C4-2B (cell line): ENCODE measurements around the gene PDGFB.

Experiments
- H3K27ac ChIP-seq: fragments of 450-650 bp; 2 replicates; pipeline ENCODE4 v1.5.1; 2017
- ZFX ChIP-seq: fragments of 450-650 bp; IDR thresholded peaks from 2 replicates; pipeline ENCODE4 v1.6.1; 2017
- TF ChIP-seq, protein P1 (sequence below): fragments of 450-650 bp; conservative IDR thresholded peaks from 2 replicates; pipeline ENCODE4 v1.5.1; 2017; ENCODE audit warnings: mild to moderate bottlenecking

Gene PDGFB

DNA sequence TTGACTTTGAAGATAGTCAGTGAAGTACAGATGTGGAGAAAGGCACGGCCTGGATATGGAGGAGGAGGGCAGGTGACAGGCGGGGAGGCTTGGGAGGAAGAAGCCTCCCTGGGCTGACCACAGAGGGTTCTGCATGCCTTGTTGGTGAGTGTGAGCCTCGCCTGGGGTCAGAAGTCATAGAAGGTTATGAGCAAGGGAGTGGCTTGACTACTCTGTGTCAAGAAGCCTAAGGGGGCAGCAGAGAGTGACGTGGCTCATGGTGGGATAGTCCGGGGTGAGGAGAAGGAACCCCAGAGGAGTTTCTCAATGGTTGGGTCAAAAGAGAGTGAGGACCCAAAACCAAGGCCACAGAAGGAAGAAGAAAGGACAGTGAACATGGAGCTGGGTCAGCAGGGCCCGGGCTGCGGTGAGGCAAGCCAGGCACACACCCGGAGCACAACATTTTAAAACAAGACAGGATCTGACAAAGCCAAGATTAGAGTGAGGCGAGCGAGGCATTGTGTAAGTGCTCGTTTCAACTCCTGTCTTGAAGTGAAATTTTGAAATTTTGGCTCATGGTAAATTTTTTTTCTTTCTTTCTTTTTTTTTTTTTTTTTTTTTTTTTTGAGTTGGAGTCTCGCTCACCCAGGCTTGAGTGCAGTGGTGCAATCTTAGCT is 31.9 kb downstream of the PDGFB start:
- no peak overlapping the region for H3K27ac ChIP-seq
- TF ChIP-seq, protein P1, sequence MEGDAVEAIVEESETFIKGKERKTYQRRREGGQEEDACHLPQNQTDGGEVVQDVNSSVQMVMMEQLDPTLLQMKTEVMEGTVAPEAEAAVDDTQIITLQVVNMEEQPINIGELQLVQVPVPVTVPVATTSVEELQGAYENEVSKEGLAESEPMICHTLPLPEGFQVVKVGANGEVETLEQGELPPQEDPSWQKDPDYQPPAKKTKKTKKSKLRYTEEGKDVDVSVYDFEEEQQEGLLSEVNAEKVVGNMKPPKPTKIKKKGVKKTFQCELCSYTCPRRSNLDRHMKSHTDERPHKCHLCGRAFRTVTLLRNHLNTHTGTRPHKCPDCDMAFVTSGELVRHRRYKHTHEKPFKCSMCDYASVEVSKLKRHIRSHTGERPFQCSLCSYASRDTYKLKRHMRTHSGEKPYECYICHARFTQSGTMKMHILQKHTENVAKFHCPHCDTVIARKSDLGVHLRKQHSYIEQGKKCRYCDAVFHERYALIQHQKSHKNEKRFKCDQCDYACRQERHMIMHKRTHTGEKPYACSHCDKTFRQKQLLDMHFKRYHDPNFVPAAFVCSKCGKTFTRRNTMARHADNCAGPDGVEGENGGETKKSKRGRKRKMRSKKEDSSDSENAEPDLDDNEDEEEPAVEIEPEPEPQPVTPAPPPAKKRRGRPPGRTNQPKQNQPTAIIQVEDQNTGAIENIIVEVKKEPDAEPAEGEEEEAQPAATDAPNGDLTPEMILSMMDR, result no peak

DNA sequence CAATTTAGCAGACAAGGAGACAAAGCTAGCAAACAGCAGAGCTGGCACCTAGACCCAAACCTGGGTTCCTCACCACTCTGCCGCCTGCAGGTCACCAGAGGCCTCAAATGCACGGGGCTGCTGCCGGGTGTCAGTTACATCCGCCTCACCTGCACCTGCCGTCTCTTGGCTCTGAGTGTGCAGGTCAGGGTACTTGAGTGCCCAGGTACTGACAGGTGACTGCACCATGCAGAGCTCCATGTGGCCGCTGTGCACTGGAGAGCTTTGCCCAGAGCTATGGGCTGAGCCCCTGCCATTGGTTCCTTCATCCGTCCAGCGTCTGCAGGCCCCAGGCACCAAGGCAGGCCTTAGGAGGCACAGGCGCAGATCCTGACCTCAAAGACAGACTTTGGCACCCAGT is 35.0 kb downstream of the PDGFB start:
- TF ChIP-seq, protein P1, result no peak
- TF ChIP-seq ZFX, result no peak

DNA sequence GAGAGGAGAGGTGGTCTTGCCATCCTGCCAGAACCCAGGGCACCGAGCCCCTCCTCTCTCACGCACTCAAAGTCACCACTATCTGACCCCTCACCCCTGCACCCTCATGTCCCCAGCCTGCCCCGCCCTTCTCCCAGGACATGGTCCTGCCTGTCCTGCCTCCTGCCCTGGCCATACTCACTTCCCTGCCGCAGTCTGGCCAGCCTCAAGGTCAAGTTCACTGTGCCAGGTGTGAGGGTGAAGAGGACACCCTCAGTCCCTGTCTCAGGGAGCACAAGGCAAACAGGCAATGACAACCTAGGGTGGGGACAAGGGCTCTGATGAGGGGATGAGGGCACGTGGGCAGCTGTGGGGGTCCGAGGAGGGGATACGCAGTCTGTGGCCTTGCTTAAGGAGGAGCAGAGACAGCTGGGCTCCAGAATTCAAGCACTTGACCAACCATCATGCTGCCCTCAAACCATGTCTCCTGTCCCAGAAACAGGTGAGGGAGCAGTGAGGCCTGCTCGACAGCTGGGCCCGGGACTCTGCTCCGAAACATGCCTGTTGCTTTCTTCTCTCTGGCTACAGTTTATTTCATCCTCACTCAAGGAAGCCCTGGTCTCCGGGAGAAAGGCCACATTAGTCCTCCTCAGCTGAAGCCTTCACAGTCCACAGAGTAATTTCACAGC is 36.6 kb downstream of the PDGFB start:
- TF ChIP-seq, protein P1, result no peak
- TF ChIP-seq ZFX, result no peak
- no peak overlapping the region for H3K27ac ChIP-seq

More for the DNA sequence above, 35.0 kb downstream of the PDGFB start:
- H3K27ac ChIP-seq, result no peak overlapping the region

DNA sequence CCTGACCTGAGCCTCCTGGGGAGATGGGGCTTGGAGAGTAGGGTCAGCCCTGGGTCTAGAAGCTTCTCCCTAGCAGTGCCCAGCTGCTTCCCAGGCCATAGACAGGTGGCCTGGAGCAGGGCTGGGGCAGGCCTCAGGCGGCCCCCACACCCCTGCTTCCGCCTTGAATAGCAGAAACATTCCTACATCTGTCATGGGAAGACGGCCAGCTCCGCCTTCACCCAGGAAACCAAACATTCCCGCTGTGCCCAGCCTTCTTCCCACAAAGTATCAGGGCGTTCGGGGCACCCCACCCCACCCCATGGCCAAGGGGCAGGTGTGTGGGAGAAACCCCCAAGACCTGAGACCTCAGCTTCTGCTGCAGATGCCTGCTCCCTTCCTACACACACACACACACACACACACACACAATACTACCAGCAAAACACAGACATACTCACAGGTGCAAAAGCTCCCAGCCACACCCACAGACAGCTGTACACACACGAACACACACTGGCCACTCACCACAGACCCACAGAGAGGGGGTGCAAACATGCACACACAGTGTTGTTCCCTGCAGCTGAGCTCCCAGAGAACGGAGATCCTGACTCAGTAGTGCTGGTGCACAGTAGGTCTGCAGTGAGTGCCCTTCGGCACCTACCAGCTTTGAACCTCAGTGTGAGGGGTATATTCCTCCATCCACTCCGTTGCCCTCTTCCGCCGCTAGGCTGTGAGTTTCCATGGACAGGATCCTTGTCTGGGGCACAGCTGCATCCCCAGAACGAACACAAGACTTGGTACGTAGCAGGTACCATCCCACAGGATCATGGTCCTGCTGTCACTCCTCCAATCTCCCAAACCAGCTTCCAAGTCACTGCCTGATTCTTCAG is 37.4 kb downstream of the PDGFB start:
- no peak overlapping the region for H3K27ac ChIP-seq
- TF ChIP-seq, protein P1, result no peak
- no peak for TF ChIP-seq ZFX

GRCh38 chr22:39206491-39206890 is 38.3 kb downstream of the PDGFB start:
- H3K27ac ChIP-seq, result no peak overlapping the region
- TF ChIP-seq, protein P1, result no peak
- no peak for TF ChIP-seq ZFX

GRCh38 chr22:39205344-39206021 is 39.3 kb downstream of the PDGFB start:
- no peak for TF ChIP-seq ZFX
- TF ChIP-seq, protein P1, result no peak
- H3K27ac ChIP-seq, result no peak overlapping the region
